ENCODE results near the gene NLRP2B. TPM values are rescaled to one million over a fixed set of nuclear protein-coding genes. Genes with fewer than 3 reads are reported as not detected.
"Not testable (repeated sequence)": the region's sequence is repeated elsewhere in the genome, so short reads cannot be mapped to it uniquely, and the experiment has no call there.

NLRP2B gene
- total RNA-seq (2021): not detected in 2 replicates
- not detected for Bru-seq, nascent RNA
- percentile 22 among the genes with signal in this experiment for BruChase-seq, experiment 1, labeled RNA remaining after a 2-hour chase
- BruChase-seq, experiment 2, labeled RNA remaining after a 6-hour chase: not detected
- long read RNA-seq: 0 reads

DNA sequence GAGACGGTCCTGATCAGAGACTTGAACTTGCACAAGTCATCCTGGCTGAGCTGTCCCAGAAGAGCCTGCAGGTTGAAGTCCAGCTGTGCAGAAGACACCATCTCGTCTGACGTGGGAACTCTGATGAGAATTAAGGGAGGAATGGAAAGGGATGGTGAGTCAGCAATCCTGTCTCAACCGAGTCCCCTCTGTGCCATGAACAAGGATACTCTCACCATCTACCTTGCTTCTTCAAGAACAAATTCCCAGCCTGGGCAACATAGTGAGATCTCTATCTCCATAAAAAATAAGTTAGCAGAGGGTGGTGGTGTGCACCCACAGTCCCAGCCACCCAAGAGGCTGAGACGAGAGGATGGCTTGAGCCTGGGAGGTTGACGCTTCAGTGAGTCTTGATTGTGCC lies at the start of gene NLRP2B:
Gene NLRP2B (minus strand): TSS at position 101 of the 400 bp plus-strand sequence.
- Histone ChIP-seq H3K27ac (no peak within 1 kb of the TSS), H2AFZ (no peak within 1 kb of the TSS), H3K4me3 (no peak within 1 kb of the TSS), H3K4me1 (replicated peaks; ENCODE audit: insufficient read depth) (no peaks in the 10 kb centered on the region), H3K9me2 (ENCODE audit: insufficient read depth) (no peaks in the 10 kb centered on the region), H3K4me2 (no peak within 1 kb of the TSS), H3K36me3 (ENCODE audit: low read depth) (no peaks in the 10 kb centered on the region), H3K79me2 (ENCODE audit: low read depth) (no peaks in the 10 kb centered on the region), H3F3A (ENCODE audit: insufficient read depth, low read depth) (no peaks in the 10 kb centered on the region), H4K20me1 (ENCODE audit: insufficient read depth) (no peaks in the 10 kb centered on the region), H3K27me3 (ENCODE audit: insufficient read depth, low read depth) (peaks cover 13% of the 10 kb centered on the region; the same call in 1 of the 2 replicates), H3K9me3 (ENCODE audit: insufficient read depth, low read depth) (no peaks in the 10 kb centered on the region)
- intact Hi-C loops (cut with micrococcal nuclease; ENCODE audit: unreplicated experiment): no loop called here
- TF ChIP-seq EZH2 (IDR thresholded peaks at IDR 0.05; ENCODE audit: low read depth): no peak
- TF ChIP-seq, protein P1, sequence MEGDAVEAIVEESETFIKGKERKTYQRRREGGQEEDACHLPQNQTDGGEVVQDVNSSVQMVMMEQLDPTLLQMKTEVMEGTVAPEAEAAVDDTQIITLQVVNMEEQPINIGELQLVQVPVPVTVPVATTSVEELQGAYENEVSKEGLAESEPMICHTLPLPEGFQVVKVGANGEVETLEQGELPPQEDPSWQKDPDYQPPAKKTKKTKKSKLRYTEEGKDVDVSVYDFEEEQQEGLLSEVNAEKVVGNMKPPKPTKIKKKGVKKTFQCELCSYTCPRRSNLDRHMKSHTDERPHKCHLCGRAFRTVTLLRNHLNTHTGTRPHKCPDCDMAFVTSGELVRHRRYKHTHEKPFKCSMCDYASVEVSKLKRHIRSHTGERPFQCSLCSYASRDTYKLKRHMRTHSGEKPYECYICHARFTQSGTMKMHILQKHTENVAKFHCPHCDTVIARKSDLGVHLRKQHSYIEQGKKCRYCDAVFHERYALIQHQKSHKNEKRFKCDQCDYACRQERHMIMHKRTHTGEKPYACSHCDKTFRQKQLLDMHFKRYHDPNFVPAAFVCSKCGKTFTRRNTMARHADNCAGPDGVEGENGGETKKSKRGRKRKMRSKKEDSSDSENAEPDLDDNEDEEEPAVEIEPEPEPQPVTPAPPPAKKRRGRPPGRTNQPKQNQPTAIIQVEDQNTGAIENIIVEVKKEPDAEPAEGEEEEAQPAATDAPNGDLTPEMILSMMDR (conservative IDR thresholded peaks at IDR 0.05): no peak
- ChIA-PET POLR2A (ENCODE audit: unreplicated experiment) (no interaction called here), CTCF (no interaction called here)
- no TSS peak for BruUV-seq (replicated peaks)
- no peak for DNase-seq

DNA sequence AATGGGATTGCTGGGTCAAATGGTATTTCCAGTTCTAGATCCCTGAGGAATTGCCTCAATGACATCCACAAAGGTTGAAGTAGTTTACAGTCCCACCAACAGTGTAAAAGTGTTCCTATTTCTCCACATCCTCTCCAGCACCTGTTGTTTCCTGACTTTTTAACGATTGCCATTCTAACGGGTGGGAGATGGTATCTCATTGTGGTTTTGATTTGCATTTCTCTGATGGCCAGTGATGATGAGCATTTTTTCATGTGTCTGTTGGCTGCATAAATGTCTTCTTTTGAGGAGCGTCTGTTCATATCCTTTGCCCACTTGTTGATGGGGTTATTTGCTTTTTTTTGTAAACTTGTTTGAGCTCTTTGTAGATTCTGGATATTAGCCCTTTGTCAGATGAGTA lies 45.9 kb upstream of the NLRP2B start:
- H3K4me3 ChIP-seq; H3K27me3 ChIP-seq (ENCODE audit: insufficient read depth, low read depth); H2AFZ ChIP-seq; H3K9me2 ChIP-seq (ENCODE audit: insufficient read depth); H3F3A ChIP-seq (ENCODE audit: insufficient read depth, low read depth); CTCF ChIA-PET; H3K9me3 ChIP-seq (ENCODE audit: insufficient read depth, low read depth); DNase-seq; H3K27ac ChIP-seq; H3K36me3 ChIP-seq (ENCODE audit: low read depth); BruUV-seq (replicated peaks); H3K79me2 ChIP-seq (ENCODE audit: low read depth); POLR2A ChIA-PET (ENCODE audit: unreplicated experiment); H3K4me1 ChIP-seq (replicated peaks; ENCODE audit: insufficient read depth); intact Hi-C loops (cut with micrococcal nuclease; ENCODE audit: unreplicated experiment); H4K20me1 ChIP-seq (ENCODE audit: insufficient read depth); H3K4me2 ChIP-seq: not testable (repeated sequence)

- no peak for DNase-seq
- H3K4me3 ChIP-seq: no peak overlapping the region
- no peaks in the 10 kb centered on the region for H3K79me2 ChIP-seq (ENCODE audit: low read depth)
- no peaks in the 10 kb centered on the region for H3K36me3 ChIP-seq (ENCODE audit: low read depth)
- POLR2A ChIA-PET (ENCODE audit: unreplicated experiment): no interaction called here
- H2AFZ ChIP-seq: no peak overlapping the region
- CTCF ChIA-PET: no interaction called here
- H3K9me2 ChIP-seq (ENCODE audit: insufficient read depth): no peaks in the 10 kb centered on the region
- TF ChIP-seq, protein P1 (conservative IDR thresholded peaks at IDR 0.05): no peak
- no peak for TF ChIP-seq EZH2 (IDR thresholded peaks at IDR 0.05; ENCODE audit: low read depth)
- H3K4me1 ChIP-seq (replicated peaks; ENCODE audit: insufficient read depth): no peaks in the 10 kb centered on the region
- no peak overlapping the region for H3K4me2 ChIP-seq
- H4K20me1 ChIP-seq (ENCODE audit: insufficient read depth): no peaks in the 10 kb centered on the region
- BruUV-seq (replicated peaks): no TSS peak
- H3K9me3 ChIP-seq (ENCODE audit: insufficient read depth, low read depth): no peaks in the 10 kb centered on the region
- H3F3A ChIP-seq (ENCODE audit: insufficient read depth, low read depth): no peaks in the 10 kb centered on the region
- peaks cover 13% of the 10 kb centered on the region; the same call in 1 of the 2 replicates for H3K27me3 ChIP-seq (ENCODE audit: insufficient read depth, low read depth)
- intact Hi-C loops (cut with micrococcal nuclease; ENCODE audit: unreplicated experiment): no loop called here
- H3K27ac ChIP-seq: no peak overlapping the region
These were observed 1.3 kb upstream of the NLRP2B start for GRCh38 chrX:57681341-57681740.

All from PC-9 (cell line).